ENCODE results near the gene POM121C. TPM values are rescaled to one million over a fixed set of nuclear protein-coding genes. Genes with fewer than 3 reads are reported as not detected.
"Not testable (repeated sequence)": the region's sequence is repeated elsewhere in the genome, so short reads cannot be mapped to it uniquely, and the experiment has no call there.

The POM121C gene
- 140 and 162 TPM in 2 replicates for total RNA-seq (2013; cell fraction: nucleolus; rRNA removed)
- total RNA-seq (2014; rRNA removed) (5.6 and 6.5 TPM in 2 replicates), total RNA-seq (2014; rRNA removed; fragmentation: Illumina TruSeq; extraction: Trizol) (9.6 and 9.8 TPM in 2 replicates), total RNA-seq (2021) (55.1 and 62.8 TPM in 2 replicates), polyA plus RNA-seq (2011; rRNA removed) (16.2 and 16.5 TPM in 2 replicates), polyA plus RNA-seq (2014; fragmentation: Illumina TruSeq; extraction: Trizol) (56.8 and 58.6 TPM in 2 replicates), polyA plus RNA-seq (2014; fragmentation: Nextera tagmentation; extraction: Ambion mirVana) (10 to 100 TPM in 1 of 2 experiments, 1 to 10 TPM in 1; 6.3 to 10.2 TPM), polyA plus RNA-seq (2014; rRNA removed) (17.9 and 23.1 TPM in 2 replicates), polyA plus RNA-seq (2016; fragmentation: Nextera tagmentation; extraction: Ambion mirVana) (10 to 100 TPM; 39.1 to 54.7 TPM), polyA minus RNA-seq (2011; rRNA and poly(A)+ RNA removed) (35.6 and 40.5 TPM in 2 replicates), Bru-seq, nascent RNA (percentile 86 among the genes with signal in this experiment), BruChase-seq, experiment 1, labeled RNA remaining after a 6-hour chase (percentile 91 among the genes with signal in this experiment), BruChase-seq, experiment 2, labeled RNA remaining after a 2-hour chase (percentile 87 among the genes with signal in this experiment)
- polyA plus RNA-seq (2011; ENCODE audit: low read depth) = 24.9 TPM
- polyA plus RNA-seq (2011; cell fraction: cytosol; rRNA removed) = 15.2 and 36.6 TPM in 2 replicates
- 51.3 and 52.2 TPM in 2 replicates for polyA plus RNA-seq (2011; cell fraction: nucleus; rRNA removed)
- 40.8 and 42.5 TPM in 2 replicates for polyA plus RNA-seq (2012)
- polyA minus RNA-seq (2011; cell fraction: cytosol; rRNA and poly(A)+ RNA removed) = 20.4 and 25.6 TPM in 2 replicates
- 21.0 and 27.9 TPM in 2 replicates for polyA minus RNA-seq (2011; cell fraction: nucleus; rRNA and poly(A)+ RNA removed)
- long read RNA-seq, experiment 1, partial matches to known transcripts = 2 of 7 reads
- long read RNA-seq, experiment 1, other reads (novel, unspliced or antisense) = 5 of 7 reads
- long read RNA-seq, experiment 2, partial matches to known transcripts = 4 of 26 reads
- long read RNA-seq, experiment 2, other reads (novel, unspliced or antisense) = 22 of 26 reads

DNA sequence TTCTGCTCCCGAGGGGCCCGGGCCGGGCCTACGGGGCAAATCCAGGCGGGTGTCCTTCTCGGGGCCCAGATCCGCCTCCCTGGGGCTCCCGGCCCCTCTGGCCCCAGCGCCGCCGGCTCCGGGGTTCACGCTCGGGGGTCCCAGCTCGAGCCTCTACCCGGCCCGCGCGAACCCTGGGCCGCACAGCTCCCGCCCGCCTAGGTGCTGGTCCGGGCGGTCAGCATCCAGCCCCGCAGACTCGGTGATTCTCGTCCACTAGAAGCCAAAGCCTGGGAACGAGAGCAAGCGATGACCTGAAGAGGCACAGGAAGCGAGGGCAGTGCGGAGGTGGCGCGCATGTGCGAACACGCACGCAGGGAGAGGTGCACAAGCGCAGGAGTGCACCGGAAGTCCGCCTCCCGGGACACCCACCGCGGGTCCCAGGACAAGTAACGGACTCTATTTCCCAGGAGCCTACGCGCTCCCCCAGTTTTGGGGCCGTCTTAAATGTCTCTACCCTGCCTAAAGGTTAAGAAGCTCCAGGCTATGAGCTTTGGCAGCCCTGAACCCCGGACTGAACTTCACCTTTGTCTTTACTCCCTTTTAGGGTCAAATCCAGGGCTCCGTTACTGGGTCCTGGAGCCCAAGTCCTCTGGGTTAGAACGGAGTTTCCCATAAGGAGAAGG, at the start of gene POM121C:
POM121C (minus strand) TSS at position 321 of the 665 bp plus-strand sequence. CDS start 44,803 bp downstream, outside the sequence.
- intact Hi-C loops (cut with micrococcal nuclease; ENCODE audit: unreplicated experiment); FAIRE-seq; H3K4me1 ChIP-seq (ENCODE audit: control insufficient read depth, insufficient read depth, low read length): not testable (repeated sequence)
- TF ChIP-seq TCF12 (IDR thresholded peaks at IDR 0.05; ENCODE audit: low read depth, low read length) = peak; percentile 32; the same call in 1 of the 2 replicates
- TF ChIP-seq, protein P1, sequence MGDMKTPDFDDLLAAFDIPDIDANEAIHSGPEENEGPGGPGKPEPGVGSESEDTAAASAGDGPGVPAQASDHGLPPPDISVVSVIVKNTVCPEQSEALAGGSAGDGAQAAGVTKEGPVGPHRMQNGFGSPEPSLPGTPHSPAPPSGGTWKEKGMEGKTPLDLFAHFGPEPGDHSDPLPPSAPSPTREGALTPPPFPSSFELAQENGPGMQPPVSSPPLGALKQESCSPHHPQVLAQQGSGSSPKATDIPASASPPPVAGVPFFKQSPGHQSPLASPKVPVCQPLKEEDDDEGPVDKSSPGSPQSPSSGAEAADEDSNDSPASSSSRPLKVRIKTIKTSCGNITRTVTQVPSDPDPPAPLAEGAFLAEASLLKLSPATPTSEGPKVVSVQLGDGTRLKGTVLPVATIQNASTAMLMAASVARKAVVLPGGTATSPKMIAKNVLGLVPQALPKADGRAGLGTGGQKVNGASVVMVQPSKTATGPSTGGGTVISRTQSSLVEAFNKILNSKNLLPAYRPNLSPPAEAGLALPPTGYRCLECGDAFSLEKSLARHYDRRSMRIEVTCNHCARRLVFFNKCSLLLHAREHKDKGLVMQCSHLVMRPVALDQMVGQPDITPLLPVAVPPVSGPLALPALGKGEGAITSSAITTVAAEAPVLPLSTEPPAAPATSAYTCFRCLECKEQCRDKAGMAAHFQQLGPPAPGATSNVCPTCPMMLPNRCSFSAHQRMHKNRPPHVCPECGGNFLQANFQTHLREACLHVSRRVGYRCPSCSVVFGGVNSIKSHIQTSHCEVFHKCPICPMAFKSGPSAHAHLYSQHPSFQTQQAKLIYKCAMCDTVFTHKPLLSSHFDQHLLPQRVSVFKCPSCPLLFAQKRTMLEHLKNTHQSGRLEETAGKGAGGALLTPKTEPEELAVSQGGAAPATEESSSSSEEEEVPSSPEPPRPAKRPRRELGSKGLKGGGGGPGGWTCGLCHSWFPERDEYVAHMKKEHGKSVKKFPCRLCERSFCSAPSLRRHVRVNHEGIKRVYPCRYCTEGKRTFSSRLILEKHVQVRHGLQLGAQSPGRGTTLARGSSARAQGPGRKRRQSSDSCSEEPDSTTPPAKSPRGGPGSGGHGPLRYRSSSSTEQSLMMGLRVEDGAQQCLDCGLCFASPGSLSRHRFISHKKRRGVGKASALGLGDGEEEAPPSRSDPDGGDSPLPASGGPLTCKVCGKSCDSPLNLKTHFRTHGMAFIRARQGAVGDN (IDR thresholded peaks at IDR 0.05) = peak; percentile 71; the same call in 1 of the 2 replicates
- TF ChIP-seq SIX5 (IDR thresholded peaks at IDR 0.05; ENCODE audit: low read depth, low read length, severe bottlenecking) = peak; percentile 52
- TF ChIP-seq, protein P2, sequence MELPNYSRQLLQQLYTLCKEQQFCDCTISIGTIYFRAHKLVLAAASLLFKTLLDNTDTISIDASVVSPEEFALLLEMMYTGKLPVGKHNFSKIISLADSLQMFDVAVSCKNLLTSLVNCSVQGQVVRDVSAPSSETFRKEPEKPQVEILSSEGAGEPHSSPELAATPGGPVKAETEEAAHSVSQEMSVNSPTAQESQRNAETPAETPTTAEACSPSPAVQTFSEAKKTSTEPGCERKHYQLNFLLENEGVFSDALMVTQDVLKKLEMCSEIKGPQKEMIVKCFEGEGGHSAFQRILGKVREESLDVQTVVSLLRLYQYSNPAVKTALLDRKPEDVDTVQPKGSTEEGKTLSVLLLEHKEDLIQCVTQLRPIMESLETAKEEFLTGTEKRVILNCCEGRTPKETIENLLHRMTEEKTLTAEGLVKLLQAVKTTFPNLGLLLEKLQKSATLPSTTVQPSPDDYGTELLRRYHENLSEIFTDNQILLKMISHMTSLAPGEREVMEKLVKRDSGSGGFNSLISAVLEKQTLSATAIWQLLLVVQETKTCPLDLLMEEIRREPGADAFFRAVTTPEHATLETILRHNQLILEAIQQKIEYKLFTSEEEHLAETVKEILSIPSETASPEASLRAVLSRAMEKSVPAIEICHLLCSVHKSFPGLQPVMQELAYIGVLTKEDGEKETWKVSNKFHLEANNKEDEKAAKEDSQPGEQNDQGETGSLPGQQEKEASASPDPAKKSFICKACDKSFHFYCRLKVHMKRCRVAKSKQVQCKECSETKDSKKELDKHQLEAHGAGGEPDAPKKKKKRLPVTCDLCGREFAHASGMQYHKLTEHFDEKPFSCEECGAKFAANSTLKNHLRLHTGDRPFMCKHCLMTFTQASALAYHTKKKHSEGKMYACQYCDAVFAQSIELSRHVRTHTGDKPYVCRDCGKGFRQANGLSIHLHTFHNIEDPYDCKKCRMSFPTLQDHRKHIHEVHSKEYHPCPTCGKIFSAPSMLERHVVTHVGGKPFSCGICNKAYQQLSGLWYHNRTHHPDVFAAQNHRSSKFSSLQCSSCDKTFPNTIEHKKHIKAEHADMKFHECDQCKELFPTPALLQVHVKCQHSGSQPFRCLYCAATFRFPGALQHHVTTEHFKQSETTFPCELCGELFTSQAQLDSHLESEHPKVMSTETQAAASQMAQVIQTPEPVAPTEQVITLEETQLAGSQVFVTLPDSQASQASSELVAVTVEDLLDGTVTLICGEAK (IDR thresholded peaks at IDR 0.05; ENCODE audit: borderline replicate concordance) = peak; percentile 83
- TF ChIP-seq POLR2A (IDR thresholded peaks at IDR 0.05; ENCODE audit: low read depth, low read length) = peak; percentile 86
- peak; percentile 35 for TF ChIP-seq MEF2B (IDR thresholded peaks at IDR 0.05; ENCODE audit: partially characterized antibody, poor library complexity, severe bottlenecking)
- TF ChIP-seq IKZF2 (IDR thresholded peaks at IDR 0.05) = peak in 1 of 2 experiments; percentile 43; a peak in 1 of 4 replicates
- TF ChIP-seq, protein P3, sequence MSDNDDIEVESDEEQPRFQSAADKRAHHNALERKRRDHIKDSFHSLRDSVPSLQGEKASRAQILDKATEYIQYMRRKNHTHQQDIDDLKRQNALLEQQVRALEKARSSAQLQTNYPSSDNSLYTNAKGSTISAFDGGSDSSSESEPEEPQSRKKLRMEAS (IDR thresholded peaks at IDR 0.05; ENCODE audit: low read depth, low read length) = peak; percentile 54; the same call in 1 of the 2 replicates
- peak; percentile 44; the same call in 1 of the 2 replicates for TF ChIP-seq NR2C1 (IDR thresholded peaks at IDR 0.05)
- TF ChIP-seq NRF1 (conservative IDR thresholded peaks at IDR 0.05; ENCODE audit: low read depth, low read length) = peak; percentile 75

More for the DNA sequence above, at the start of gene POM121C:
- RAD21 ChIA-PET (ENCODE audit: unreplicated experiment) = interaction anchor here (0.7 kb wide), 1 partner anchor 42 kb away, joined by 3 read pairs; no protein-coding TSS in a partner anchor
- H3K4me3 ChIP-seq = peak within 1 kb of the TSS; percentile 67
- 2% methylated on average over 42 of the region's 49 CpGs for WGBS (ENCODE audit: insufficient coverage, insufficient replicate concordance, low lambda C conversion rate, missing lambda C conversion rate)
- peak within 1 kb of the TSS; percentile 82 for H3K9ac ChIP-seq (ENCODE audit: control insufficient read depth, insufficient read depth, low read length)
- H3K27ac ChIP-seq (ENCODE audit: control insufficient read depth, insufficient read depth) = peak within 1 kb of the TSS; percentile 74
- POLR2A ChIA-PET; BruUV-seq (replicated peaks); in situ Hi-C loops (cut with MboI); H3K27me3 ChIP-seq (replicated peaks in 1 of 2; ENCODE audit: control insufficient read depth in 2 of 2, insufficient read depth in 2 of 2, low read length in 1 of 2); H4K20me1 ChIP-seq (ENCODE audit: control insufficient read depth, insufficient read depth); H3K36me3 ChIP-seq (ENCODE audit: control insufficient read depth in 2 of 2, insufficient read depth in 2 of 2, low read length in 1 of 2); H3K9me3 ChIP-seq (replicated peaks; ENCODE audit: control insufficient read depth, insufficient read depth, low read length): not testable (repeated sequence)
- H2AFZ ChIP-seq (ENCODE audit: control insufficient read depth, low read depth, low read length) = peak within 1 kb of the TSS; percentile 72
- DNase-seq (ENCODE audit: low read depth, low spot score) (peak; percentile 69), ATAC-seq (peak; percentile 100)
- CTCF ChIA-PET = interaction anchor here (0.7 kb wide), 1 partner anchor 144 kb away, joined by 3 read pairs; no protein-coding TSS in a partner anchor
- peaks cover 18% of the 10 kb centered on the region for H3K79me2 ChIP-seq (ENCODE audit: control insufficient read depth, insufficient read depth, low read length)
- peak within 1 kb of the TSS; percentile 84 for H3K4me2 ChIP-seq (ENCODE audit: control insufficient read depth, insufficient read depth)
- SMC1A ChIA-PET (ENCODE audit: uncharacterized antibody, unreplicated experiment) = interaction anchor here (1.7 kb wide), 1 partner anchor 49 kb away, joined by 4 read pairs; no protein-coding TSS in a partner anchor
